ENCODE data around the gene PSMB5. TPM values are rescaled to one million over a fixed set of nuclear protein-coding genes. Genes with fewer than 3 reads are reported as not detected.
A peak's percentile ranks its signal among the peaks of the same experiment; 100 is the strongest.

Gene PSMB5
- total and polyA plus RNA-seq, 9 of the 15 experiments (the other 6 are each of a cell fraction or from before 2014, with no cell fraction given), result 198 to 1,870 (median 269) TPM

DNA sequence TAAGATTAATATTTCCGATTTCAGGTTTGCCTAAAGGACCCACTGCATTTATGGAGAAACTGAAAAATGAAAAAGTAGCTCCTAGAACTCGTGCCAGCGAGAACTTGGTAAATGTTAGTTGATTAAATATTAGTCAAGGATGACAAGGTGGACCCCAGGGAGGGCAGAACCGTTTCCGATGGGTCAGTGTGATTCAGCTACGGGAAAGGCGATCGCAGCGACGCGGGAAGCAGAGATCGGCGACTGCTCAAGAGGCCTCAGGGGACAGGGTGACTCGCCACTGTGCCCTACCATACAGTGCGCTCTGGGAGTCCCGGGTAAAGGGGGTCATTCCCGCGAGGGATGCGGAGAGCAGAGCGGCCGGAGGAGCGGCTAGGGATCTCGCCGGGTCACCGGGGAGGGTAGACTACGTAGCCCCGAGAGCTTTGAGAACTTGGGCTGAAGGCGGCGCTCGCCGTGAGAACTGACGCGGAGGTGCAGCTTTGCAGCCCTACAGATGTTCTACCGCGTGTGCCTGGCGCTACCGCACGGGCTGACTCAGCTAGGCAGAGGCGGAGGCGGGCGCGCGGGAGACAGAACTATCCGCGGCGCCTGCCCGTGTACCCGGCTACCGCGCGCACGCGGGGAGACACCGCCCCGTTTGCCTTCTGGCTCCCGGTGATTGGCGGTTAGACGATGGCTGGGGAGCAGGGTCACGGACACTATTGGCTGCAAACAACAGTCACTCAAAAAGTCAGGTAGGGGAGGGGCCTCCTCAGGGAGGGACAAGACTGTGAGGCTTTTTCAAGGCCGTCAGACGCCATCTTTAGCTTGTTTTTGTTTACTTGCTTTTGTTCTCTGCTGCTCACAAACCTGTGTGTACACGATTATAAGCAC is 27.9 kb downstream of the PSMB5 start (continued):
- TF ChIP-seq CBX5 (IDR thresholded peaks at IDR 0.05; ENCODE audit: borderline replicate concordance, low read depth) (no peak), GABPB2 (CRISPR knock-in tag; conservative IDR thresholded peaks at IDR 0.05) (no peak), EP300 (IDR thresholded peaks at IDR 0.05; ENCODE audit: low read length) (0 out of 2 replicates have a peak, but pooled peaks have one; percentile 4), ELF2 (CRISPR knock-in tag; IDR thresholded peaks at IDR 0.05) (no peak), ZNF778 (CRISPR knock-in tag; IDR thresholded peaks at IDR 0.05) (no peak), ZNF766 (CRISPR knock-in tag; conservative IDR thresholded peaks at IDR 0.05) (0 out of 2 replicates have a peak, but pooled peaks have one; percentile 3), BACH1 (tag; IDR thresholded peaks at IDR 0.05) (no peak), NFYB (IDR thresholded peaks at IDR 0.05; ENCODE audit: extremely low read depth, insufficient read length) (peak; percentile 89), BDP1 (IDR thresholded peaks at IDR 0.05; ENCODE audit: insufficient read depth, insufficient read length) (no peak), ZC3H4 (CRISPR knock-in tag; IDR thresholded peaks at IDR 0.05; ENCODE audit: borderline replicate concordance) (peak; percentile 96; the same call in 1 of the 2 replicates), SP2 (IDR thresholded peaks at IDR 0.05; ENCODE audit: extremely low read depth, low read depth, low read length, poor library complexity, severe bottlenecking) (peak; percentile 91), ATF7 (IDR thresholded peaks at IDR 0.05) (peak; percentile 87), PRMT5 (CRISPR knock-in tag; IDR thresholded peaks at IDR 0.05) (no peak), BRF1 (IDR thresholded peaks at IDR 0.05; ENCODE audit: borderline replicate concordance, extremely low read depth, insufficient read length) (no peak), SRSF9 (IDR thresholded peaks at IDR 0.05; ENCODE audit: borderline replicate concordance, low read depth, low read length) (no peak), FOXP1 (CRISPR knock-in tag; IDR thresholded peaks at IDR 0.05) (peak; percentile 95), ZBTB8A (IDR thresholded peaks at IDR 0.05; ENCODE audit: partially characterized antibody) (no peak), FOXA3 (CRISPR knock-in tag; conservative IDR thresholded peaks at IDR 0.05 in 1 of 2, IDR thresholded peaks at IDR 0.05 in 1 of 2) (peak in 1 of 2 experiments; percentile 35; a peak in 1 of 4 replicates), ZNF695 (CRISPR knock-in tag; IDR thresholded peaks at IDR 0.05) (no peak), NONO (IDR thresholded peaks at IDR 0.05; ENCODE audit: low read depth in 2 of 2, low read length in 1 of 2) (no peak)
- TF ChIP-seq, protein P1, sequence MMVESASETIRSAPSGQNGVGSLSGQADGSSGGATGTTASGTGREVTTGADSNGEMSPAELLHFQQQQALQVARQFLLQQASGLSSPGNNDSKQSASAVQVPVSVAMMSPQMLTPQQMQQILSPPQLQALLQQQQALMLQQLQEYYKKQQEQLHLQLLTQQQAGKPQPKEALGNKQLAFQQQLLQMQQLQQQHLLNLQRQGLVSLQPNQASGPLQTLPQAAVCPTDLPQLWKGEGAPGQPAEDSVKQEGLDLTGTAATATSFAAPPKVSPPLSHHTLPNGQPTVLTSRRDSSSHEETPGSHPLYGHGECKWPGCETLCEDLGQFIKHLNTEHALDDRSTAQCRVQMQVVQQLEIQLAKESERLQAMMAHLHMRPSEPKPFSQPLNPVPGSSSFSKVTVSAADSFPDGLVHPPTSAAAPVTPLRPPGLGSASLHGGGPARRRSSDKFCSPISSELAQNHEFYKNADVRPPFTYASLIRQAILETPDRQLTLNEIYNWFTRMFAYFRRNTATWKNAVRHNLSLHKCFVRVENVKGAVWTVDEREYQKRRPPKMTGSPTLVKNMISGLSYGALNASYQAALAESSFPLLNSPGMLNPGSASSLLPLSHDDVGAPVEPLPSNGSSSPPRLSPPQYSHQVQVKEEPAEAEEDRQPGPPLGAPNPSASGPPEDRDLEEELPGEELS (CRISPR knock-in tag; IDR thresholded peaks at IDR 0.05; ENCODE audit: borderline replicate concordance), result no peak; the same call in 1 of the 2 replicates
- TF ChIP-seq, protein P2, sequence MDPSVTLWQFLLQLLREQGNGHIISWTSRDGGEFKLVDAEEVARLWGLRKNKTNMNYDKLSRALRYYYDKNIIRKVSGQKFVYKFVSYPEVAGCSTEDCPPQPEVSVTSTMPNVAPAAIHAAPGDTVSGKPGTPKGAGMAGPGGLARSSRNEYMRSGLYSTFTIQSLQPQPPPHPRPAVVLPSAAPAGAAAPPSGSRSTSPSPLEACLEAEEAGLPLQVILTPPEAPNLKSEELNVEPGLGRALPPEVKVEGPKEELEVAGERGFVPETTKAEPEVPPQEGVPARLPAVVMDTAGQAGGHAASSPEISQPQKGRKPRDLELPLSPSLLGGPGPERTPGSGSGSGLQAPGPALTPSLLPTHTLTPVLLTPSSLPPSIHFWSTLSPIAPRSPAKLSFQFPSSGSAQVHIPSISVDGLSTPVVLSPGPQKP (CRISPR knock-in tag; IDR thresholded peaks at IDR 0.05), result no peak
- TF ChIP-seq, protein P3, sequence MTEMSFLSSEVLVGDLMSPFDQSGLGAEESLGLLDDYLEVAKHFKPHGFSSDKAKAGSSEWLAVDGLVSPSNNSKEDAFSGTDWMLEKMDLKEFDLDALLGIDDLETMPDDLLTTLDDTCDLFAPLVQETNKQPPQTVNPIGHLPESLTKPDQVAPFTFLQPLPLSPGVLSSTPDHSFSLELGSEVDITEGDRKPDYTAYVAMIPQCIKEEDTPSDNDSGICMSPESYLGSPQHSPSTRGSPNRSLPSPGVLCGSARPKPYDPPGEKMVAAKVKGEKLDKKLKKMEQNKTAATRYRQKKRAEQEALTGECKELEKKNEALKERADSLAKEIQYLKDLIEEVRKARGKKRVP (CRISPR knock-in tag; IDR thresholded peaks at IDR 0.05), result no peak
- TF ChIP-seq, protein P4, sequence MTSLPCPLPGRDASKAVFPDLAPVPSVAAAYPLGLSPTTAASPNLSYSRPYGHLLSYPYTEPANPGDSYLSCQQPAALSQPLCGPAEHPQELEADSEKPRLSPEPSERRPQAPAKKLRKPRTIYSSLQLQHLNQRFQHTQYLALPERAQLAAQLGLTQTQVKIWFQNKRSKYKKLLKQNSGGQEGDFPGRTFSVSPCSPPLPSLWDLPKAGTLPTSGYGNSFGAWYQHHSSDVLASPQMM (CRISPR knock-in tag; IDR thresholded peaks at IDR 0.05), result no peak
